HG03575 (cell line): ENCODE data around the gene KRT75.
"Not testable (repeated sequence)": the region's sequence is repeated elsewhere in the genome, so short reads cannot be mapped to it uniquely, and the experiment has no call there.

Experiments used
- ATAC-seq: cut with Tn5 transposase; IDR thresholded peaks from one replicate; pipeline ENCODE4 v1.9.1; 2021; ENCODE audit not compliant: unreplicated experiment, insufficient number of reproducible peaks, low FRiP score; ENCODE audit errors: extremely low read depth

The KRT75 gene

DNA sequence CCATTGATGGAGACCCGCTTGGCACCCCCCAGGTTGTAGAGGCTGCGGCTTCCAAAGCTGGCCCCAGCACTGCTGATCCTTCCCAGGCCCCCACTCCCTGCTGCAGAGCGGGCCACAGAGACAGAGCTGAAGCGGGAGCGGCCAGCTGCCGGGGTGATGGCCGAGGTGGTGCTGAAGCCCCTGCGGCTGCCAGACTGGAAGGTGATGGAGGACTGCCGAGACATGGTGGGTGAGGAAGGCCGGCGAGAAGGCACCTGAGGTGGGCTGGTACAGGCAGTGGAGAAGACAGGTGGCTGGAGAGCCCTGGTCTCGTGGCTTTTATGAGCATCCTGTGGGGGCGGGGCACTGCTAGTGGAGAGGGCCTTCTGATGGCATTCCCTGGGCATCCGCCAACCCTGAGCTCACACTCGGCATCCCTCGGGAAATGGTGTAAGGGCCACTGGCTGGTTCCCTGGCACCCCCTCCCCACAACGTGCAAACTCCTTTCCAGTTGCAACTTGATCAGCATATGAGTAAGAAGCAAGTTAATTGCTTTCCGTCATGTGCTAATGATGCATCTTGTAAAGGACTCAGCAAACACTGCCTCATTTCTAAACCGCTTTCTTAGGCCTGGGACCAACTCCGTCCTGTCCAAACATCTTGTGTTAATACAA lies at the start of gene KRT75:
KRT75 (minus strand) TSS at position 291 of the 653 bp plus-strand sequence; CDS start at position 224, 67 bp downstream.
- no peak for ATAC-seq

DNA sequence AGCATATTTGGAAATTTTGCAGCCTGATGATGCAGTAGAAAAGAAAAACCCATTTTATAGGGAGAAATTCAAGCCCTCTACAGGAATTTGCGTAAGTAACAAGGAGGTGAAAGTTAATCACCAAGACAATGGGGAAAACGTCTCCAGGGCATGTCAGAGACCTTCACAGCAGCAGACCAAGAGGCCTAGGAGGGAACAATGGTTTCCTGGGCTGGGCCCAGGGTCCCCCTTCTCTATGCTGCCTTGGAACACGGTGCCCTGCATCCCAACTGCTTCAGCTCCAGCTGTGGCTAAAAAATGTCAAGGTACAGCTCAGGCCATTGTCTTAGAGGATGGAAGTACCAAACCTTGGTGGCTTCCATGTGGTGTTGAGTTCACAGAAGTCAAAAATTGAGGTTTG lies 45.9 kb upstream of the KRT75 start:
- no peak for ATAC-seq

DNA sequence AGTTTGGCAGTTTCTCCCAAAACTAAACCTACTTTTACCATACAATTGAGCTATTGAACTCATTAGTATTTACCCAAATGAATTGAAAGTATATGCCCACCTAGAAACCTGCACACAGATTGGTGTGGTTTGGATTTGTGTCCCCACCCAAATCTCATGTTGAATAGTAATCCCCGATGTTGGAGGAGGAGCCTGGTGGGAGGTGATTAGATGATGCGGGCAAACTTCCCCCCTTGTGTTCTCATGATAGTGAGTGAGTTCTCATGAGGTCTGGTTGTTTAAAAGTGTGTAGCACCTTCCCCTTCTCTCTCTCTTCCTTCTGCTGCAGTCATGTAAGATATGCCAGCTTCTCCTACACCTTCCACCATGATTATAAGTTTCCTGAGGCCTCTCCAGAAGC lies 43.5 kb upstream of the KRT75 start:
- no peak for ATAC-seq

DNA sequence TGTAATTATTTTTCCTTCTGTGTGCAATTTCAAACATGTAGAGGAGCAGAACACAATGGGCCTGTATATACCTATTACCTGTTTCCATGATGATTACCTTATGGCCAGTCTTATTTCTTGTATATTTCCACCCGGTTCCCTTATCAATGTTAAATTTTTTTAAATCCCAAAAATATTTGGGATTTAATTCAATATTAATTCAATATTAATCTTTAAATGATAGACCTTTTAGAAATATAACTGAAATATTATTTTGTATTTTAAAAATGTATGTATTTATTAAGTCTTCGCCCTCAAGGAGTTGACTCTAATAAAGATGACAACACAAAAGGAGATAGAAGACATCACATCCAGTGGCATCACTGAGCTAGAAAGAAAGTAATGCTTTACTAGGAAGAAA lies 40.0 kb upstream of the KRT75 start:
- no peak for ATAC-seq

DNA sequence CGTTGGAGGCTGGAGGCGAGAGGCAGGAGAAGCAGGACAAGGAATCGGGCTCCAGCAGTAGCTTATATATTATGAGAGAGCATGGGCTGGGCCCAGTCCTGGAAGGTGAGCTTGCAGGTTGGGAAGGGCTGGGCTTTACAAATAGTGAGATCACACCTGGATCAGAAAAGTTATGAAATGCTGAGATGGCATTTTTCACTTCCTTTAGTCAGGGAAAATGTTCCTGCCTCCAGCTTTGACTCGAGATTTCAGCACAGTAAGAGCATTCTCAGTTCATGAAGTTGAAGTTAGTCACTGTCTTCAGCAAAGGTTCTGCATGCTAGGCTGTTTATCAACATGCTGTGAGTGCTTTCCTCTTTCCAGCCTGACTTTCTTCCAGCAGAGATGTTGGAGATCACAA lies 39.6 kb upstream of the KRT75 start, which contains the start of gene KRT6C:
KRT6C (minus strand) TSS at position 38 of the 400 bp plus-strand sequence. CDS start 68 bp downstream, outside the sequence.
- ATAC-seq: no peak

DNA sequence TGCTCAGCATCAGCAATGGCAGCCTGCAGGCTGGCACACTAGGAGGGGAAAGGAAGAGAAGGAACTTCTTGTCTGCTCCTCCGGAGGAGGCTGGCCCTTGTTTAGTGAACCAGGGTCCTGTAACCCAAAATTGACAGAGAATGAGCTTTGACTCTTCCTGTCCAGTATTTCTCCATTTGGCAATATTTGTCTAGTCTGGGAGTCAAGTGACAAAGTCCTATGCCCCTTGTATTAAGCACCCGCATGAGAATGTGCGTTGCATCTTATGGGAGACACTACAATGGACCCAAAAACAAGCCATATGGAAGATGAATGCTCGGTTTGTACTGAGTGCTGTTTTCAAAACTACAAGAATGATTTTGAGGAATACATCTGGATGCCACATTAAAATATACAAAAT lies 35.7 kb upstream of the KRT75 start:
- ATAC-seq: no peak

DNA sequence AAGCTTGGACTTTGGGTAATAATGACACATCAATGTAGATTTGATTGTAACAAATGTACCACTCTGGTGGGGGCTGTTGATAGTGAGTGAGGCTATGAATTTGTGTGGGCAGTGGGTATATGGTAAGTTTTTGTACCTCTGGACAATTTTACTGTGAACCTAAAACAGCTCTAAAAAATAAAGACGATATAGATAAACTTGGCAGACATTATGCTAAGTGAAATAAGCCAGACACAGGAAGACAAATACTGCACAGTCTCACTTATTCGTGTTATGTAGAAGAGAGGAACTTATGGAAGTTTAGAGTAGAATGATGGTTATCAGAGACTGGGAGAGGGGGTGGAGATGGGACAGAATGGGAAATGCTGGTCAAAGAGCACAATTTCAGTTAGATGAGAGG lies 30.7 kb upstream of the KRT75 start:
- no peak for ATAC-seq

DNA sequence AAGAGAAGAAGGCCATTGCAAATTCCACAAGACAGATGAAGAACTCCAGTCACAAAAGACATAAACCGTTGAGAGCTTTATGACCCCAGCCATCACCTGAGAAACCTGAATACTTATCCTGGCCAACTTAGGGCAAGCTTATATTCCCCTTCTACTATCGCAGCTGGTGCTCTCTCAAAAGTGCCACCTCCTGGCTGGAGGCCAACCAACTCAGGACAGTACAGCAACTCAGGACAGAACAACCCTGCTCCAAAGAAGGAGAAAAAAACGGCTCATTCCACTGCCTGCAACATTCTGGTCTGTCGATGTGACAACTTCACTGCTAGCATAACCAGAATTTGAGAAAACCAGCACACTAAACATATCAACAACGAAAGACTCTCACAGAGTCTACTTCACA lies 27.5 kb upstream of the KRT75 start:
- no peak for ATAC-seq

DNA sequence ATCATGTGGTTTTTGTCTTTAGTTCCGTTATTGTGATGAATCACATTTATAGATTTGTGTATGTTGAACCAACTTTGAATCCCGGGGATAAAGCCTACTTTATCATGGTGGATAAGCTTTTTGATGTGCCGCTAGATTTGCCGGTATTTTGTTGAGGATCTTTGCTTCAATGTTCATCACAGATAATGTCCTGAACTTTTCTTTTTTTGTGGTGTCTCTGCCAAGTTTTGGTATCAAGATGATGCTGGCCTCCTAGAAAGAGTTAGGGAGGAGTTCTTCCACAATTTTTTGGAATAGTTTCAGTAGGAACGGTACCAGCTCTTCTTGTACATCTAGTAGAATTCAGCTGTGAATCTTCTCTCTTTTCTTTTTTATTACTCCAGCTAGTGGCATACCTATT lies 24.7 kb upstream of the KRT75 start:
- ATAC-seq: no peak

DNA sequence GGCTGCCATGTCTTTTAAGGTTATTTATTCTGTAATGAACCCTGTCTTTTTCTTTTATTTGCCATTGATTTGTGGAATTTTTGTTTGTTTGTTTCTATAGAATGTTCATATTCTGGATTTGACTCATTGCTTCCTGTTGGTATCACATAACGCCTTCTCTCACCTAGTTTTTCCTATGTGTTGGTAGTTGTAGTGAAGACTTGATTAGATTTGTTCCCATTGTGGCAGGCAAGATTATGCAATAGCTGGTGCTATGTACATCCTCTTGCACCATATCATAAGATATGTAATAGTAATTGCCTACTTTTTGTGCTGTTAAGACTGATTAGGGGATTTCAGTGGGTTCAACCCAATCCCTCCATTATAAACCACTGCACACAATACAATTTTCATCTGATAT lies 21.6 kb upstream of the KRT75 start:
- ATAC-seq: no peak

DNA sequence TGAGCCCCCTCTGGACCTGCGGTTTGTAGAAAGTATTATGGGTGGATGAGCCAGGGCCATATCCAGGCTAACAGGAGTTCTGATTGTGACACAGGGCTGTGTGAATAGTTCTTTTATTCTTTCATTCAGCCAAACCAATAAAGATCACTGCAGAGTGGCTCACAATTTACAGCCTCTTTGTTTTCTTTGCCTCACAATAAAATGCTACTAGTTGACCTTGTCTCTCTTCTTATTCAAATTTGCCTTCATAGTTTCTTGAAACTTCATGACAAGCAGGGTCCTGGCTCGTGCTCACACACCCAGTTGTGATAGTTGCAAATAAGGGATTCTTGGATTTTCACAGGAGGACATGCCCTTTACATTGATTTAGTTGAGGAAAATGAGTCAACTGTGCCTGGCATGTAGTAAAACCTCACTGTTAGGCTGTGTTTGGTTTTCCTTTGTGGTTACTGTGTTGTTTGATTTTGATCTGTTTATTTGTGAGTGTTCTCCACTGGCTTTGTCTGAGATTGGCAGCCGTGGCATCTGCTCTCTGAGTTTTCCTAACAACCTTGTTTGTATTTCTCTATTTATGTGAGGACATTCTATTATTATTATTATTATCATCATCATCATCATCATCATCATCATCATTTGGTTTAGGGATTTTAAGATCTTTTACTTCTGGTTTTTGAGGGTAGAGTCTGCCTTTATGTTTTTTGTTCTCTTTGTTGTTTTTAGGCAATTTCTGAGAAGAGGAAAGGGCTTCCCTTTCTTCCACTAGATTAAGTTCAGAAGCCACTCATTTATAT lies 20.4 kb upstream of the KRT75 start:
- no peak for ATAC-seq

DNA sequence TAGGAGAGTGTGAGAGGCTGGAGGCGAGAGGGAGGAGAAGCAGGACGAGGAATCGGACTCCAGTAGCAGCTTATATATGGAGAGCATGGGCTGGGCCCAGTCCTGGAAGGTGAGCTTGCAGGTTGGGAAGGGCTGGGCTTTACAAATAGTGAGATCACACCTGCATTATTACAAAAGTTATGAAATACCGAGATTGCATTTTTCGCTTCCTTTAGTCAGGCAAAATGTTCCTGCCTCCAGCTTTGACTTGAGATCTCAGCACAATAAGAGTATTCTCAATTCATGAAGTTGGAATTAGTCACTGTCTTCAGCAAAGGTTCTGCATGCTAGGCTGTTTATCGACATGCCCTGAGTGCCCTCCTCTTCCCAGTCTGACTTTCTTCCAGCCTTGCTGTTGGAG lies 17.9 kb upstream of the KRT75 start, which contains the start of gene KRT6B:
KRT6B (minus strand) TSS at position 46 of the 400 bp plus-strand sequence. CDS start 68 bp downstream, outside the sequence.
- ATAC-seq: no peak

DNA sequence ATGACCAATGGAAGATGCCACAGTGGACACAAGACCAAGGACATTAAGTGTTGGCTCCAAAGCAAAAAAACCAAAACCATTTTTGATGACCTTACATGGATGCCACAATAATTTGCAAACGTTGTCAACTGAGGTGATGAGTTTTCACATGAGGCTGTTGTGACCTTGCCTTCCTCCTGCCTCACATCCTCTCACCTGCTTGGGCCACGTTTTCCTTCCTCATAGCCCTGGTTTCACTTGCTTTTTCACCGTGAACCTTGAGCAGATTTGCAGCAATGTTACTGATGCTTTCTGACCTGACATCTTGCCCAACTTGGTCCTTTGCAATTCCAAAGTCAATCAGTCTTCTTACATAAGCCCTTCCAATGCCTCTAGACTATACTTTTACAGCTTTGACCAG lies 14.1 kb upstream of the KRT75 start:
- ATAC-seq: no peak

DNA sequence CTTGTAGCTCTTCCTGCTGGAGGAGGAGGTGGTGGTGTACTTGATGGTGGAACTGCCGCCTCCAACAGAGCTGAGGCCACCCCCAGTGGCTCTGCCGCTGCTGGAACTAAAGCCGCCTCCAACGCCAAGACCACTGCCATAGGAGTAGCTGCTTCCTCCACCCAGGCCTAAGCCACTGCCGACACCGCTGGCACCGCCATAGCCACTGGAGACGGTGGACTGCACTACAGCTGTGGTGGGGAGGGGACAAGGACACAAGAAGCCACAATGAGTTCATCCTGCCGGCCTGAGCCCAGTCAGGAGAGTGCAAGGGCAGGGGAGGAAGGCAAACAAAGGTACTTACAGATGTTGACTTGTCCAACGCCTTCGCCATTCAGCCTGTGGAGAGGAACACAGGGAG lies 13.0 kb upstream of the KRT75 start:
- not testable (repeated sequence) for ATAC-seq

DNA sequence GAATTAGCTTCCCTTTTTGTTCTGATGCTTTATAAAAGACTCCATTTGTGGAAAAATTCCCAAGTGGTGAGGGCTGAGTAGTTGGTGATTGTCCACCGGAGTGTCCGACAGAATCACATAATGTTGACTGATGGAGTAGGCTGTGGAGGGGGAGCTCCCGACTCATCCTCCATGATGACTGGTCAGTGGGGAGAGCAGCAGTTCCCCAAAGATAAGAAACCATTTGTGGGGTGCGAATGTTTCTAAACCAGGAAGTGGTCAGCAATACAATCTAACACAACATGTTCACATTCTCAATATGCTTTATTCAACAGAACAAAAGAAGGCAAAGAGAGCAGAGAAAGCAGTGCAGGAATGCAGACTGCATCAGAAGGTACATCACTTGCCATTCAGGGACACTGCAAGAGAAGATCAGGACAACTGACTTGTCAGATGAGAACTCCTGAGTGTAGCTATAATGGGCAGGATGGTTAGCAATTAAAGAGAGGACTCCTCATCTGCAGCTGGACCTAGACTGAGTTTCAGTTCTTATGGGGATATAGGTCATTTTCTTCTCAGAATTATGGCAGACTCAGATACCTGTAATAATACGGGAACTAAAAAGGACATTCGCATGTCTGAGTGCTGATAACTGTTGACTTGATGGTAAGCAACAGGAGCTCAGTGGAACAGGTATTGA lies 12.3 kb upstream of the KRT75 start:
- ATAC-seq: no peak

DNA sequence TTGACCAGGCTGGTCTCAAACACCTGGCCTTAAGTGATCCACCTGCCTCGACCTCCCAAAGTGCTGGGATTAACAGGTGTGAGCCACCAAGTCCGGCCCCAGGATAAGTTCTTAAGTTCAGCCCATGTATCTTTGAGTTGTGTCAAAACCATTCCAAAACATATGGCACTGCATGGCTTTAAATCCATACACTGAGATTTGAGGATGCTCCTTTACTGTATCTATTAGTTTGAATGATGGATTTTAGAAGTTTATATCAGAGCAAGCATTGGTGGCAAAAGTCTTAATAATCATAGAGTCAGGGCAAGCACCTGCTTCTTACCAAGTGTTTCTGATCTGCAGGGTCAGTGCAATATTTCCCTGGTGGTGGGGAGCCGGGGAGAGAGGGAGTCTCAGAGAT lies 11.7 kb upstream of the KRT75 start:
- no peak for ATAC-seq

DNA sequence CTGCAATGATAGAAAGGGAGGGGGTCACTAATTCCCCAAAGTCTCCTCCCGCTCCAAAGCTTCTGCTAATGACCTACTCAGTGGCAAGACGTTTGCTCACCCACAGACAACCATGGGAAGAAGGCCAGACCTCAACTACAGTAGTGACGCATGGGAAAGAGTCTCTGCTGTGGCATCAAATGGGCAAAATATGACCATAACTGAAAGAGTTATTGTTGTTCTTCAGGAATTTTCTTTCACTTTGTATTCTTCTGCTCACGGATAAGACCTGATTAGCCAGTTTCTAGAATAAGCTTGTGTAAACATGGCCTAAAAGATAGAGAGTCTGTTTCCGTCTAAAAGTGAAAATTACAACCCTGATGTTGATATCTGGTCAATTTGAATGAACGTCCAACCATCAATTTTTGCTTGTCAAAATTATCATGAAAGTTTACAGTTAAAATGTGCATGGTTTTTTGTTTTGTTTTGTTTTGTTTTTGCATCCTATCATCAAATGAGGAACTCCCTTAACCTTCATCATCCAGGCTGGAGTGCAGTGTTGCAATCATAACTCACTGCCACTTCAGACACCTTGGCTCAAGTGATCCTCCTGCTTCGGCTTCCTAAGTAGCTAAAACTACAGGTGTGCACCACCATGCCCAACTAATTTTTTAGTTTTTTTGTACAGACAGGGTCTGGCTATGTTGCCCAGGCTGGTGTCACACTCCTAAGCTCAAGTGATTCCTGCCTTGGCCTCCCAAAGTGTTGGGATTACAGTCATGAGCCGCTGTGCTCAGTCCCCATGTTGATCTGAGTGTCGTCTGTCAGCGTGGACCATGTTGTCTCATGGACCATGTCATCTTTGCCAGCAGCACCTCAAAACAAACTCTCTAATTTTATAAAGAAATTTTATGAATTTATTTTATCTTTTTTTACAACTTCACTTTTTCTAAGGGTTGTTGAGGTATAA lies 10.8 kb upstream of the KRT75 start:
- no peak for ATAC-seq

DNA sequence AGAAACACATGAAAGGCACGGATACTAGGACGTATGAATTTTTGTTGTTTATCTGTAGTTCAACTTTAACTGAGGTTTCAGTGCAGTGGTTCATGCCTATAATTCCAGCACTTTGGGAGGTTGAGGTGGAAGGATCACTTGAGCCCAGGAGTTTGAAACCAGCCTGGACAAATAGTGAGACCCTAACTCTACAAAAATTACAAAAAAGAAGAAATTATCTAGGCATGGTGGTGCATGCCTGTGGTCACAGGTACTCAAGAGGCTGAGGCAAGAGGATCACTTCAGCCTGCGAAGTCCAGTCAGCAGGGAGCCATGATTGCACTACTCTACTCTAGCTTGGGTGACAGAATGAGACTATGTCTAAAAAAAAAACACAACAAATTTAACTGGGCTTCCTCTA lies 9.8 kb upstream of the KRT75 start:
- ATAC-seq: no peak

DNA sequence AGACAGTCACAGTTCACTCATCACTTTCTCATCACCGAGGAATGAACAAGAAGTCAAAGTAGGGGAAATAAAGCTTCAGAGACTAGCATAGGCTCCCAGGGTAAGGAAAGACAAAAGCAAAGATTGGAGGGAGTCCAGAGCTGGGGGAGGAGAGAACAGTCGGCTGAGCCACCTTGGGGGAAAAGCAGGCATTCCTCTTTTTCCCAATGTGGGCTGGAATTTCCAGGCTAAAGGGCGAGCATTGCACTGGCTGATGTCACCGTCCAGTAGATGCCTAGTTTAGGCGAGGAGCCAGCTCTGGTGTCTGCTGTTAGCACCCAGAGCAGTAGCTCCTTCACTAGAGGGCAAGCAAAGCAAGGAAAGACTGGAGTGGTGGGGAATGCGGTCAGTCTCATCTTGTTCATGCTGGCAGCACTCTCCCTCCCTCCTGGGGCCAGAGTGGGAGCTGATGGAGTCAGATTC lies 8.5 kb upstream of the KRT75 start:
- no peak for ATAC-seq
